Measurements from ENCODE around the gene LSAMP. TPM values are rescaled to one million over a fixed set of nuclear protein-coding genes. Genes with fewer than 3 reads are reported as not detected.

The LSAMP gene
- total and polyA plus RNA-seq, 2 of the 8 experiments (the other 6 are each of a cell fraction or from before 2014, with no cell fraction given), result 1.8 to 5.7 TPM

DNA sequence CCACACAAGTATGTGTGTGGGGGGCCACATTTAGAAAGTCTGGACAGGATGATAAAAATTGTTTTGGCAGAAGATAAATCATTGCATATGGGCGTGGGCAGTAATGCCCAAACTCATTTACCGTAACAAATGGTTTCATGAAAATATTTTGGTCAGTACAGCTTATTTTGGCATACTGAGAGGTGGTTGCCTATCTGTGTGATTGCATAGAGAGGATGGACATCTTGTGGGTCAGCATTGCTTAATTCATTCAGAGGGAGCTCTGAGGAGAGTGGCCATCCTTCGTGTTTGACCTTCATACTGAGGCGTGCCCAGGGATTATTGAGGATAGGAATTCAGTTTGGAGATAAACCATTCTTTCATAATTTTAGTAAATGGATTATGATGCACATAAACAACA, 659.5 kb downstream of the LSAMP start:
- DNase-seq (ENCODE audit: low read depth in 1 of 2, low spot score in 2 of 2) (no peak), FAIRE-seq (no peak)
- no peaks in the 10 kb centered on the region for H3K79me2 ChIP-seq (ENCODE audit: control insufficient read depth in 1 of 2, insufficient read depth in 2 of 2, low read length in 2 of 2)
- H3K23ac ChIP-seq (ENCODE audit: insufficient read length), result no peak overlapping the region
- peaks cover 6% of the 10 kb centered on the region for H3K23me2 ChIP-seq (ENCODE audit: low read depth, low read length)
- no peak overlapping the region for H3K27ac ChIP-seq (ENCODE audit: low read depth, low read length)
- no peaks in the 10 kb centered on the region for H3K36me3 ChIP-seq (ENCODE audit: control insufficient read depth in 2 of 4, insufficient read depth in 4 of 4, low read length in 3 of 4)
- peaks cover 0 to 3% (median under 1%) of the 10 kb centered on the region in 4 experiments; a peak in 1 of 7 replicates for H3K4me1 ChIP-seq (replicated peaks in 1 of 4; ENCODE audit: control insufficient read depth in 3 of 4, insufficient read depth in 4 of 4, low read length in 3 of 4)
- H3K9me3 ChIP-seq (ENCODE audit: insufficient read depth in 2 of 2, low read depth in 1 of 2, low read length in 1 of 2), result no peaks in the 10 kb centered on the region
- H2BK20ac ChIP-seq (ENCODE audit: low read length), result no peak overlapping the region
- no peak overlapping the region for H2BK120ac ChIP-seq (replicated peaks; ENCODE audit: low read depth, low read length)
- H2BK5ac ChIP-seq (ENCODE audit: low read depth, low read length), result no peak overlapping the region
- no peak overlapping the region for H3K4ac ChIP-seq (replicated peaks; ENCODE audit: insufficient read length, low read depth, low read length)
- no peak overlapping the region for H3K9ac ChIP-seq (replicated peaks in 1 of 4; ENCODE audit: extremely low read depth in 1 of 4, low read depth in 3 of 4, low read length in 3 of 4)
- ChIA-PET POLR2A (ENCODE audit: partially characterized antibody) (no interaction called here), CTCF (ENCODE audit: partially characterized antibody) (interaction anchor here (0.9 to 4.3 kb wide), 13 partner anchors 10 to 721 kb away, joined by 3 to 26 read pairs (median 6); no protein-coding TSS in a partner anchor)
- H2AK5ac ChIP-seq (ENCODE audit: low read depth, low read length), result no peak overlapping the region
- no peak overlapping the region for H4K5ac ChIP-seq (ENCODE audit: insufficient read length, low read depth, low read length)
- no peak overlapping the region; a peak in 1 of 4 replicates for H3K4me2 ChIP-seq (ENCODE audit: insufficient read depth in 1 of 2, low read depth in 2 of 2, low read length in 2 of 2)
- H3K27me3 ChIP-seq (replicated peaks in 1 of 4; ENCODE audit: control insufficient read depth in 3 of 4, extremely low read depth in 1 of 4, insufficient read depth in 3 of 4, low read length in 3 of 4), result no peaks in the 10 kb centered on the region
- H4K91ac ChIP-seq (replicated peaks; ENCODE audit: insufficient read length, low read length), result no peak overlapping the region
- no peak overlapping the region for H2BK12ac ChIP-seq (ENCODE audit: low read depth, low read length)
- H3K4me3 ChIP-seq (ENCODE audit: extremely low read depth in 1 of 4, insufficient read depth in 2 of 4, low read depth in 3 of 4, low read length in 4 of 4), result no peak overlapping the region
- no peak overlapping the region for H2BK15ac ChIP-seq (ENCODE audit: low read length)
- H4K8ac ChIP-seq (ENCODE audit: extremely low read depth, insufficient read depth, low read length), result no peak overlapping the region
- H3K56ac ChIP-seq (replicated peaks; ENCODE audit: insufficient read length, low read depth, low read length), result no peak overlapping the region
- no peak overlapping the region for H3K18ac ChIP-seq (ENCODE audit: extremely low read depth, low read length)
- H2AFZ ChIP-seq (ENCODE audit: low read length), result no peak overlapping the region
- H3K79me1 ChIP-seq (ENCODE audit: low read depth, low read length), result no peaks in the 10 kb centered on the region
- H3K14ac ChIP-seq (ENCODE audit: insufficient read length), result no peak overlapping the region
- H4K20me1 ChIP-seq (replicated peaks in 1 of 2; ENCODE audit: control insufficient read depth in 1 of 2, insufficient read depth in 2 of 2, low read length in 2 of 2), result peaks cover 0 to 2% of the 10 kb centered on the region in 2 experiments
- 85% methylated on average over 4 of the region's 4 CpGs; no CpG with 5 or more reads in 1 of the 2 experiments for WGBS, 2 experiments (ENCODE audit: extremely low coverage in 1 of 2, insufficient coverage in 1 of 2, insufficient read length in 1 of 2, insufficient replicate concordance in 2 of 2, low coverage in 1 of 2, low lambda C conversion rate in 2 of 2, missing lambda C conversion rate in 1 of 2)
- TF ChIP-seq POLR2AphosphoS5 (IDR thresholded peaks at IDR 0.05; ENCODE audit: low read depth, low read length) (no peak), NANOG (IDR thresholded peaks at IDR 0.05; ENCODE audit: insufficient read depth, low read depth, low read length, poor library complexity, severe bottlenecking) (no peak), POU5F1 (IDR thresholded peaks at IDR 0.05; ENCODE audit: low read depth, low read length) (no peak), CEBPB (IDR thresholded peaks at IDR 0.05; ENCODE audit: low read depth, low read length) (no peak), SP1 (IDR thresholded peaks at IDR 0.05; ENCODE audit: low read depth, low read length) (no peak), SIRT6 (IDR thresholded peaks at IDR 0.05; ENCODE audit: low read length) (no peak), SAP30 (IDR thresholded peaks at IDR 0.05; ENCODE audit: insufficient read depth, insufficient replicate concordance, low read length) (no peak), CBX8 (IDR thresholded peaks at IDR 0.05; ENCODE audit: borderline replicate concordance, low read depth, low read length) (no peak), EP300 (IDR thresholded peaks at IDR 0.05; ENCODE audit: borderline replicate concordance in 1 of 2, low read depth in 2 of 2, low read length in 2 of 2) (no peak), RFX5 (IDR thresholded peaks at IDR 0.05; ENCODE audit: borderline replicate concordance, low read depth, low read length) (no peak), GTF2F1 (IDR thresholded peaks at IDR 0.05; ENCODE audit: borderline replicate concordance, low read depth, low read length) (no peak), JUND (IDR thresholded peaks at IDR 0.05; ENCODE audit: low read length) (no peak)
- TF ChIP-seq, protein P1, sequence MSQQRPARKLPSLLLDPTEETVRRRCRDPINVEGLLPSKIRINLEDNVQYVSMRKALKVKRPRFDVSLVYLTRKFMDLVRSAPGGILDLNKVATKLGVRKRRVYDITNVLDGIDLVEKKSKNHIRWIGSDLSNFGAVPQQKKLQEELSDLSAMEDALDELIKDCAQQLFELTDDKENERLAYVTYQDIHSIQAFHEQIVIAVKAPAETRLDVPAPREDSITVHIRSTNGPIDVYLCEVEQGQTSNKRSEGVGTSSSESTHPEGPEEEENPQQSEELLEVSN (IDR thresholded peaks at IDR 0.05), result no peak
- TF ChIP-seq, protein P2, sequence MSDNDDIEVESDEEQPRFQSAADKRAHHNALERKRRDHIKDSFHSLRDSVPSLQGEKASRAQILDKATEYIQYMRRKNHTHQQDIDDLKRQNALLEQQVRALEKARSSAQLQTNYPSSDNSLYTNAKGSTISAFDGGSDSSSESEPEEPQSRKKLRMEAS (IDR thresholded peaks at IDR 0.05), result no peak

All from H1 (cell line).